Loucy (cell line): ENCODE results near the gene BZW2.

ENCODE experiments used
- H2AFZ ChIP-seq: fragments of 200-600 bp; sonication (generic); 2 replicates; pipeline ENCODE4 v1.6.0; 2016; ENCODE audit warnings: antibody characterized with exemption, mild to moderate bottlenecking, low read length, moderate library complexity
- H3F3A ChIP-seq: fragments of 200-600 bp; 2 replicates; pipeline ENCODE4 v1.6.0; 2016; ENCODE audit warnings: antibody characterized with exemption, low read depth, mild to moderate bottlenecking
- H3K27me3 ChIP-seq: fragments of 200-600 bp; sonication (generic); 2 replicates; pipeline ENCODE4 v1.6.1; 2014; ENCODE audit warnings: low read length, mild to moderate bottlenecking; ENCODE audit not compliant: insufficient read depth, poor library complexity, severe bottlenecking
- H3K36me3 ChIP-seq: fragments of 200-600 bp; sonication (generic); 2 replicates; pipeline ENCODE4 v1.6.1; 2016; ENCODE audit warnings: low read length; ENCODE audit not compliant: insufficient read depth
- H3K4me1 ChIP-seq: fragments of 200-600 bp; sonication (generic); 2 replicates; pipeline ENCODE4 v1.5.1; 2014; ENCODE audit warnings: low read length, mild to moderate bottlenecking; ENCODE audit not compliant: insufficient read depth, poor library complexity, severe bottlenecking
- H3K4me2 ChIP-seq: fragments of 200-600 bp; sonication (generic); 2 replicates; pipeline ENCODE4 v1.6.0; 2014; ENCODE audit warnings: antibody characterized with exemption, low read length, low read depth, mild to moderate bottlenecking; ENCODE audit not compliant: poor library complexity, severe bottlenecking
- H3K4me3 ChIP-seq: fragments of 200-600 bp; sonication (generic); 2 replicates; pipeline ENCODE4 v1.5.1; 2014; ENCODE audit warnings: low read length, mild to moderate bottlenecking, mixed read lengths; ENCODE audit not compliant: poor library complexity, severe bottlenecking
- H3K79me2 ChIP-seq: fragments of 200-600 bp; sonication (generic); 2 replicates; pipeline ENCODE4 v1.6.1; 2014; ENCODE audit warnings: low read length; ENCODE audit not compliant: insufficient read depth
- H3K9ac ChIP-seq: fragments of 200-600 bp; sonication (generic); 2 replicates; pipeline ENCODE4 v1.6.0; 2014; ENCODE audit warnings: mild to moderate bottlenecking, low read depth, low read length, moderate library complexity; ENCODE audit not compliant: poor library complexity, severe bottlenecking
- H3K9me2 ChIP-seq: fragments of 200-600 bp; sonication (generic); replicated peaks from 2 replicates; pipeline ENCODE4 v1.6.1; 2016; ENCODE audit warnings: low read depth, low read length, mixed read lengths
- H3K9me3 ChIP-seq: fragments of 200-600 bp; sonication (generic); 2 replicates; pipeline ENCODE4 v1.6.1; 2014; ENCODE audit warnings: mild to moderate bottlenecking, antibody characterized with exemption, low read length, low read depth; ENCODE audit not compliant: insufficient read depth
- H4K20me1 ChIP-seq: fragments of 200-600 bp; sonication (generic); 2 replicates; pipeline ENCODE4 v1.6.0; 2014; ENCODE audit warnings: antibody characterized with exemption, low read length, mild to moderate bottlenecking; ENCODE audit not compliant: insufficient read depth, poor library complexity, severe bottlenecking
- EZH2phosphoT487 ChIP-seq: fragments of 200-600 bp; IDR thresholded peaks from 2 replicates; pipeline ENCODE4 v1.6.1; 2018; ENCODE audit warnings: antibody characterized with exemption, mild to moderate bottlenecking, moderate library complexity, borderline replicate concordance
- TF ChIP-seq, protein P1 (sequence below): fragments of 200-600 bp; sonication (generic); conservative IDR thresholded peaks from 2 replicates; pipeline ENCODE4 v1.5.1; 2014; ENCODE audit warnings: mild to moderate bottlenecking, antibody characterized with exemption, low read length

The BZW2 gene

DNA sequence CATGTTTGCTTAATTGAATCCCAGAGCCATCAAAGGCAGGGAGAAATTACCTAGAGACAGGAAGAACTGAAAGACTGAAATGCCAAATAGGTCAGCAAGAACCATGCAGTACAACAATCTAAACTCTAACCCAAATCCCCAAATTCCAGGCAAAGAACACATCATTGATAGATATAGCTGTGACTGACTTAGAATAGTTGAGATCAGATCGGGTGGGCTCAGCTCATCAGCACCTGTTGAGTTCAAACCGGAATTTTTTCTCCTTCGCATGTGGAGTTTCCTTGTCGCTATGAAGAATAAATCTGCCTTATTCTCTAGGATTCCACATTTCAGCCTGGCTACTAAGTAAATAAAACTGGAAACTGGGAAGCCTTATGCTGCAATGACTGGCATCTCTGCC, 1.8 kb upstream of the BZW2 start:
- H3K4me3 ChIP-seq, result peak overlapping the region; percentile 84
- peaks cover 67% of the 10 kb centered on the region for H3K79me2 ChIP-seq
- H2AFZ ChIP-seq, result peak overlapping the region; percentile 90
- no peaks in the 10 kb centered on the region for H3K36me3 ChIP-seq
- TF ChIP-seq, protein P1, sequence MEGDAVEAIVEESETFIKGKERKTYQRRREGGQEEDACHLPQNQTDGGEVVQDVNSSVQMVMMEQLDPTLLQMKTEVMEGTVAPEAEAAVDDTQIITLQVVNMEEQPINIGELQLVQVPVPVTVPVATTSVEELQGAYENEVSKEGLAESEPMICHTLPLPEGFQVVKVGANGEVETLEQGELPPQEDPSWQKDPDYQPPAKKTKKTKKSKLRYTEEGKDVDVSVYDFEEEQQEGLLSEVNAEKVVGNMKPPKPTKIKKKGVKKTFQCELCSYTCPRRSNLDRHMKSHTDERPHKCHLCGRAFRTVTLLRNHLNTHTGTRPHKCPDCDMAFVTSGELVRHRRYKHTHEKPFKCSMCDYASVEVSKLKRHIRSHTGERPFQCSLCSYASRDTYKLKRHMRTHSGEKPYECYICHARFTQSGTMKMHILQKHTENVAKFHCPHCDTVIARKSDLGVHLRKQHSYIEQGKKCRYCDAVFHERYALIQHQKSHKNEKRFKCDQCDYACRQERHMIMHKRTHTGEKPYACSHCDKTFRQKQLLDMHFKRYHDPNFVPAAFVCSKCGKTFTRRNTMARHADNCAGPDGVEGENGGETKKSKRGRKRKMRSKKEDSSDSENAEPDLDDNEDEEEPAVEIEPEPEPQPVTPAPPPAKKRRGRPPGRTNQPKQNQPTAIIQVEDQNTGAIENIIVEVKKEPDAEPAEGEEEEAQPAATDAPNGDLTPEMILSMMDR, result no peak
- no peak for TF ChIP-seq EZH2phosphoT487
- peaks cover 37% of the 10 kb centered on the region for H4K20me1 ChIP-seq
- no peaks in the 10 kb centered on the region for H3K27me3 ChIP-seq
- no peaks in the 10 kb centered on the region for H3K9me2 ChIP-seq
- H3K4me1 ChIP-seq, result peaks cover 58% of the 10 kb centered on the region
- H3K9me3 ChIP-seq, result no peaks in the 10 kb centered on the region
- H3K9ac ChIP-seq, result peak overlapping the region; percentile 85
- peak overlapping the region; percentile 85 for H3K4me2 ChIP-seq
- no peaks in the 10 kb centered on the region for H3F3A ChIP-seq

DNA sequence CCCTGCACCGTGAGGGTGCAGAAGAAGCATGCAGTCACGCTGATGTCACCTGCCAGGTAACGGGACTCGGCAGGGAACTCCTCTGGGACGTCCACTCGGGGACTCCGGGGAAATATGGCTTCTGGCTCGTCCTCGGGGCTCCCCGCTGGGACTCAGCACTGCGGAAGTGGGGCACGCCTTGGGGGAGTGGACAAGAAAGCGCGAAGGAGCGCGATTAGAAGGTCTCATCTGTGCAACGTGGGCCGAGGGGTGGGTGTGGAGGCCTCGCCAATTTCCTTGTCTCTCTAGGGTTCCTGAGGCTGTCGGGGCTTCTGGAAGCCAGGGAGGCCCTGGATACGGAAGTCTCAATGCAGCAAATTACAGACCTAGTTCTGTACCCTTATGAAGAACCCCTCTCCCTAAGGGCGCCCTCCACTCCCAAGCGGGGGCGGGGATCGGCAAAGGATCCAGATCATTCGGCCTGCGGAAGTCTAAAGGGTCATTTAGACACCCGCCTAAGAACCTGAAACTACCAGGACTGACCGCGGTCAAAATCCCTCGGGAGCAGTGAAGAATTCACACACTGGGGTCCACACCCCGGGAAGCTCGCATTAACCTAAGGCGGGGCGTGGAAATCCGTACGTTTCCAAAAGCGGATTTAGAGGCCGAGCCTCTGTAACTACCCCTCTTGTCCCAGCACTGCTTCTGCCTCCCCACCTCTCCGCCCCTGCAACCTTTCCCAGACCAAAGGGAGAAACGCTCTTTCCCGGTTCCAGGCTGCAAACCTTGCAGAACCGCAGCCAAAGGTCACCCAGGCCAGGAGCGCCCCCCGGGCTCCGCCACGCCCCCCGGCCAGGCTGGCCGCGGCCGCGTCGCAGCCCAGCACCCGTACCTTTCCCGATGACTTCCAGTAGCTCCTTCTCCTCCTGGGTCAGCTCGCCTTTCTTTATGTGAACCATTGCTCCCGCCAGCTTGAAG, 1.1 kb upstream of the BZW2 start:
- Histone ChIP-seq H3K4me1 (peaks cover 66% of the 10 kb centered on the region), H3K79me2 (peaks cover 68% of the 10 kb centered on the region)

DNA sequence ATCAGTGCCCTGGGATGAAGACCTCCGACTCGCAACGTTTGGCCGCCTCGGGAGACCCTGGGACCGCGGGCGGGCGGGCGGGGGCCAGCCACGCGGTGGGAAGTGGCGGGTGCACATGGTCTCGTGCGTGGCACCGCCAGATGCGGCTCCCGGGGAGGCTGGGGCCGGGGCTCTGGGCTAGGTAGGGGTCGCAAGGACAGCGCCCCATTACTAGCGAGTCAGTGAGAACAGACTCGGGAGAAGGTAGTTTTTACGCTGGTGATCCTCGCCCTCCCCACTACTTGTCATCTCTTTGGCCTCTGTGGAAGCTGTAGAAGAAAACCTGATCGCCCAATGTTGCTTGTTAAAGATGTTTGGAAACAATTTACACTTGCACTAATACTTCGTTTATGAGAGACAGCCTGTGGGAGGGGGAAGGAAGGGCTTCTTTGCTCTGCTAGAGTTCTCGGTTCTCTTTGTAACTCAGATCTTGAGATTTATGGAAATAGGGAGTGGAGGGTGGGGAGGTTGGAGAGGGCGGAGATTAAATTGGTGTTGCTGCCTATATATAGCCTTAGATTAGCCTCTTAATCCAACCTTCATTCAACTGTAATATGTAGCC, 591 bp downstream of the BZW2 start:
- H4K20me1 ChIP-seq, result peaks cover 61% of the 10 kb centered on the region
- H3K4me3 ChIP-seq, result peak overlapping the region; percentile 84
- H2AFZ ChIP-seq, result peak overlapping the region; percentile 90; the same call in 1 of the 2 replicates

More for the DNA sequence above, 1.1 kb upstream of the BZW2 start:
- Histone ChIP-seq H3K4me3 (peak overlapping the region; percentile 84), H2AFZ (peak overlapping the region; percentile 90), H3F3A (no peaks in the 10 kb centered on the region), H3K9ac (peak overlapping the region; percentile 85), H3K9me3 (no peaks in the 10 kb centered on the region), H3K27me3 (no peaks in the 10 kb centered on the region), H3K36me3 (no peaks in the 10 kb centered on the region), H3K9me2 (no peaks in the 10 kb centered on the region), H4K20me1 (peaks cover 45% of the 10 kb centered on the region), H3K4me2 (peak overlapping the region; percentile 85)
- TF ChIP-seq, protein P1, result no peak
- no peak for TF ChIP-seq EZH2phosphoT487

More for the DNA sequence above, 591 bp downstream of the BZW2 start:
- TF ChIP-seq, protein P1, result no peak
- no peak for TF ChIP-seq EZH2phosphoT487
- no peaks in the 10 kb centered on the region for H3K9me3 ChIP-seq
- H3K36me3 ChIP-seq, result no peaks in the 10 kb centered on the region
- H3K79me2 ChIP-seq, result peaks cover 85% of the 10 kb centered on the region
- H3K4me1 ChIP-seq, result peaks cover 78% of the 10 kb centered on the region
- H3K9ac ChIP-seq, result peak overlapping the region; percentile 85
- H3K9me2 ChIP-seq, result no peaks in the 10 kb centered on the region
- H3K4me2 ChIP-seq, result peak overlapping the region; percentile 82
- no peaks in the 10 kb centered on the region for H3F3A ChIP-seq
- no peaks in the 10 kb centered on the region for H3K27me3 ChIP-seq
